Psoas muscle (tissue), 8 donors: ENCODE measurements around the gene CHCHD3. TPM values are rescaled to one million over a fixed set of nuclear protein-coding genes. Genes with fewer than 3 reads are reported as not detected.
"Not testable (repeated sequence)": the region's sequence is repeated elsewhere in the genome, so short reads cannot be mapped to it uniquely, and the experiment has no call there.

ENCODE experiments used
- ATAC-seq, 4 donors: fragments of 200-7000 bp; cut with Tn5 transposase; one replicate each; pipeline ENCODE4 v1.9.1; 2020; ENCODE audit warnings: moderate library complexity in 3 of 4, mild to moderate bottlenecking in 2 of 4
- DNase-seq, 2 donors: peaks; one replicate each; pipeline ENCODE4 v3.0.0-alpha.2; 2020
- H3K27ac ChIP-seq: fragments of 200-600 bp; one replicate; pipeline ENCODE4 v1.8.0; 2022
- H3K27me3 ChIP-seq, 3 donors: fragments of 200-600 bp in 1 of 3; one replicate each; pipeline versions ENCODE4 v1.6.1 to v1.8.0; 2013 to 2022; ENCODE audit warnings: low read length in 2 of 3, mild to moderate bottlenecking in 2 of 3, moderate library complexity in 1 of 3; ENCODE audit not compliant: insufficient read depth in 3 of 3
- H3K36me3 ChIP-seq, 2 donors: fragments of 200-600 bp in 1 of 2; one replicate each; pipeline versions ENCODE4 v1.6.1 to v1.8.0; 2013 to 2022; ENCODE audit warnings: low read depth in 1 of 2, mild to moderate bottlenecking in 1 of 2, moderate library complexity in 1 of 2; ENCODE audit not compliant: insufficient read depth in 1 of 2
- H3K4me1 ChIP-seq: fragments of 200-600 bp; one replicate; pipeline ENCODE4 v1.8.0; 2022
- H3K4me3 ChIP-seq: fragments of 200-600 bp; one replicate; pipeline ENCODE4 v1.8.0; 2022; ENCODE audit warnings: mild to moderate bottlenecking
- H3K9me3 ChIP-seq: fragments of 200-600 bp; one replicate; pipeline ENCODE4 v1.8.0; 2022
- WGBS, 3 donors: extraction: QIAGEN DNeasy Blood & Tissue Kit; methylation state at CpG; one replicate each; pipeline versions ENCODE4 v1.1.6 to v1.1.7; 2013; 5-methylcytosine and 5-hydroxymethylcytosine counted together
- intact Hi-C, 2 donors: fragments of 100-400 bp; cut with DNase I; formaldehyde crosslinking; loops; one replicate each; pipeline versions ENCODE4 v1.11.0 to v1.14.2; 2022
- polyA plus RNA-seq, 3 donors: library from polyadenylated mRNA; stranded (reverse); fragments of 200-250 nt; gene quantifications; one replicate each; pipeline ENCODE4 v1.2.3, GENCODE V29; 2013
- total RNA-seq, 4 donors: library from RNA; stranded (reverse); fragmentation: NEBNext Ultra II Directional in 2 of 4; extraction: Animal tissue kit (Norgen Biotek cat#: 25700) in 2 of 4; gene quantifications; one replicate each; pipeline versions ENCODE4 v1.2.1 to v1.2.4, GENCODE V29; 2021 to 2023
- TF ChIP-seq, protein P1 (sequence below): fragments of 200-600 bp; IDR thresholded peaks from one replicate; pipeline ENCODE4 v1.8.0; 2022; ENCODE audit warnings: antibody characterized with exemption
- donor health status: healthy with polysubstance abuse.
- donor health status: DM: no; HTN: no; CAD: no; lungs with moderate emphysema.
- donor health status: Bipolar disorder and iron deficiency.
- donor health status: healthy.
- donor health status: DM: yes; HTN: yes; CAD: no.
- donor health status: DM: no; HTN: no; CAD: no.
- donor health status: DM: no; HTN: no; CAD: no.
- donor health status: DM: yes; HTN: yes; CAD: no.

The CHCHD3 gene
- total and polyA plus RNA-seq, 7 donors, result 129 to 206 (median 184) TPM

DNA sequence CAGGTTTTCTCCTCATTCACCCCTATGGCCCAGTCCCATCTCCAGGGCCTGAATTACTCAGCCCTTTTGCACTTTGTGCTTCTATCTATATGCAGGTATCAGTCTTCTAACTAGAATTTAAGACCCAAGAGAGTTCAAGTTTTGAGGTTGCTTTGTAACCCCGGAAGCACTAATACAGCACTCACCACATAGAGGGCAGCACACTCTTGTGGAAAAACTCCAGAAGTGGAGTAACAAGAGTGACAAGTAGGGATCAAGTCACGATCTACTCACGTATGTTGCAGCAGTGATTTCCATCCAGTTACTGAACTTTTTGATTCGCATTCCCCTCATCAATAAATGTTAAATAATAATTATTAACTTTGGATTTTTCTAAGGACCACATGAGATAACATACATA, 151.0 kb downstream of the CHCHD3 start:
- Histone ChIP-seq H3K4me3 (no peak overlapping the region), H3K27me3 (no peaks in the 10 kb centered on the region), H3K9me3 (peaks cover under 1% of the 10 kb centered on the region), H3K4me1 (peaks cover 4% of the 10 kb centered on the region), H3K27ac (no peak overlapping the region), H3K36me3 (no peaks in the 10 kb centered on the region)
- ATAC-seq (peak; percentile 30 to 65 (median 44)), DNase-seq (no peak)
- TF ChIP-seq, protein P1, sequence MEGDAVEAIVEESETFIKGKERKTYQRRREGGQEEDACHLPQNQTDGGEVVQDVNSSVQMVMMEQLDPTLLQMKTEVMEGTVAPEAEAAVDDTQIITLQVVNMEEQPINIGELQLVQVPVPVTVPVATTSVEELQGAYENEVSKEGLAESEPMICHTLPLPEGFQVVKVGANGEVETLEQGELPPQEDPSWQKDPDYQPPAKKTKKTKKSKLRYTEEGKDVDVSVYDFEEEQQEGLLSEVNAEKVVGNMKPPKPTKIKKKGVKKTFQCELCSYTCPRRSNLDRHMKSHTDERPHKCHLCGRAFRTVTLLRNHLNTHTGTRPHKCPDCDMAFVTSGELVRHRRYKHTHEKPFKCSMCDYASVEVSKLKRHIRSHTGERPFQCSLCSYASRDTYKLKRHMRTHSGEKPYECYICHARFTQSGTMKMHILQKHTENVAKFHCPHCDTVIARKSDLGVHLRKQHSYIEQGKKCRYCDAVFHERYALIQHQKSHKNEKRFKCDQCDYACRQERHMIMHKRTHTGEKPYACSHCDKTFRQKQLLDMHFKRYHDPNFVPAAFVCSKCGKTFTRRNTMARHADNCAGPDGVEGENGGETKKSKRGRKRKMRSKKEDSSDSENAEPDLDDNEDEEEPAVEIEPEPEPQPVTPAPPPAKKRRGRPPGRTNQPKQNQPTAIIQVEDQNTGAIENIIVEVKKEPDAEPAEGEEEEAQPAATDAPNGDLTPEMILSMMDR, result peak; percentile 11
- intact Hi-C loops, result no loop called here
- 68 to 86% (median 71%) methylated on average over 4 of the region's 4 CpGs for WGBS, 3 donors

DNA sequence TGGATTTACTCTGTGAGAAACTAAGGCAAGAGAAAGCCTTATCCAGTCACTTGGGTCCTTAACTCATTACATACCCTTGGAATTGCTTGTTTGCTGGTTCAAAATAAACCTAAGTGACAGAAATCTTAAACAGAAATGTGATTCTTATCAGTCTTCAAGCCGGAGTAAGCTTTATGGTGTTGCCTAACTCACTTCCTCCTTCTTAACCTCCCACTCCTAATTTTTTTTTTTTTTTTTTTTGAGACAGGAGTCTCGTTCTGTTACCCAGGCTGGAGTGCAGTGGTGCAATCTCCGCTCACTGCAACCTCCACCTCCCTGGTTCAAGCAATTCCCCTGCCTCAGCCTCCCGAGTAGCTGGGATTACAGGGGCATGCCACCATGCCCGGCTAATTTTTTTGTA, 151.9 kb downstream of the CHCHD3 start:
- H3K27ac ChIP-seq, H3K9me3 ChIP-seq, DNase-seq, ATAC-seq, H3K4me3 ChIP-seq, intact Hi-C loops, H3K4me1 ChIP-seq, H3K27me3 ChIP-seq, H3K36me3 ChIP-seq: not testable (repeated sequence)
- 93 to 99% (median 96%) methylated on average over 5 of the region's 5 CpGs for WGBS, 3 donors

DNA sequence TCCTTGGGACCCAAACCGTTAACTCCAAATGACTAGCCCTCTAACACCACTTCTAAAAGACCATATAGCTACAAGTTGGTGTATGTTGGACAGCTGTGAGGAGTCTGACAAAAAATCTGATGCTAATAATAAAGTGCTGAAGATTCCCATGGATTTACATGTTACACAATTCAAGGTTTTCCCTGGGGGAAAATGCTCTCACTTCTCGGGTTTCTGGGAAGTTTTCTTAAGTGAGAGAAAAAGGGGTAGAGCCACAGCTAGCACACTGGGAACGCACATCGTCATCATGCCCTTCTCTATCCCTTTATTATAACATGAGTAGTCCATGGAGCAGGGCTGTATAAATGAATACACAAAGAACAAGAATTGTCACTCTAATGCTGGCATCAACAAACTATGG, 162.1 kb downstream of the CHCHD3 start:
- ATAC-seq (no peak), DNase-seq (no peak)
- H3K27me3 ChIP-seq, result no peaks in the 10 kb centered on the region
- H3K4me1 ChIP-seq, result peaks cover 8% of the 10 kb centered on the region
- 84 to 89% (median 86%) methylated on average over 4 of the region's 4 CpGs for WGBS, 3 donors
- H3K9me3 ChIP-seq, result no peaks in the 10 kb centered on the region
- no peak overlapping the region for H3K27ac ChIP-seq
- H3K36me3 ChIP-seq, result no peaks in the 10 kb centered on the region
- intact Hi-C loops, result no loop called here
- H3K4me3 ChIP-seq, result no peak overlapping the region
- TF ChIP-seq, protein P1, result no peak

DNA sequence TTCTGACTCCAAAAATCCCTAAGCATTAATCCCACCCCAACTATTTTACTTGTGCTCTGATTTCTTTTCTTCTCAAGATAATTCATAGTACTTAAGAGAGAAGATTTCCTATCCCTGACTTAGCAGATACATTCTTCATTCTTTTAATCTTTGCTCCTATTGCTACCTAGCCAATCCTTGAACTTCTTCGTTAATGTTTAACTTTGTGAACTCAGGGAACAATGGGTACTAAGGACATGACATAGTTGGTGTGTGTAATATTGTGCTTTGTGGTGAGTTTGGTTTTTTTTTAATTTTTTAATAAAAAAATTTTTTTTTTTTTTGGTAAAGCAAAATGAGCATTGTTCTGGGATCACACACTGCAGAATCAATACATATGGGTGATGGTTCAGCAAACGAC, 166.2 kb downstream of the CHCHD3 start:
- Histone ChIP-seq H3K27ac (no peak overlapping the region), H3K9me3 (no peaks in the 10 kb centered on the region), H3K4me1 (no peaks in the 10 kb centered on the region), H3K27me3 (no peaks in the 10 kb centered on the region), H3K4me3 (no peak overlapping the region), H3K36me3 (no peaks in the 10 kb centered on the region)
- TF ChIP-seq, protein P1, result no peak
- no peak for ATAC-seq
- intact Hi-C loops, result no loop called here
- 83 to 97% (median 88%) methylated on average over 2 of the region's 2 CpGs for WGBS, 3 donors
- no peak for DNase-seq

DNA sequence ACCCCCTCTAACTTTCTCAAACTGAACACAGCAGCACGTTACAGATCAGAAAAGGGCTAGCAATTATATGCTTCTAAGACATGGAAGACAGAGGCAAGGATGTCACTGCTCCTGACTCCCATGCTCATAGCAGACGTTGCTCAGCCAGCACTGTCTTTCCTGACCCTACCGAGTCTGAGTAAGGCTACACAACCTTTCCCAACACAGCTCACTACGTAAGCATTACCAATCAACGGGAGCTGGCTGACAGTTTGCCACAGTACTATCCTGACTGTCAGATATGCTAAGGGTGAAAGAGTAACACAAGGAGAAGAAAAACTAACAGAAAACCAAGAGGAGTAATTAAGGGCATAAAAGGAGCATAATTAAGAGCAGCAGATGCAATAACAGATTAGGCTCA, 171.2 kb downstream of the CHCHD3 start:
- intact Hi-C loops, result no loop called here
- H3K4me1 ChIP-seq, result no peaks in the 10 kb centered on the region
- no peaks in the 10 kb centered on the region for H3K27me3 ChIP-seq
- no peak overlapping the region for H3K4me3 ChIP-seq
- peak in 2 of 4 donors; percentile 65 to 73 for ATAC-seq
- WGBS, 3 donors, result 82 to 90% (median 87%) methylated on average over 5 of the region's 5 CpGs
- H3K36me3 ChIP-seq, result no peaks in the 10 kb centered on the region
- no peaks in the 10 kb centered on the region for H3K9me3 ChIP-seq
- TF ChIP-seq, protein P1, result no peak
- H3K27ac ChIP-seq, result no peak overlapping the region
- no peak for DNase-seq
